Measurements from ENCODE around the gene ZFPM1. TPM values are rescaled to one million over a fixed set of nuclear protein-coding genes. Genes with fewer than 3 reads are reported as not detected.

The ZFPM1 gene
- total and polyA plus RNA-seq, 8 donors, result 3.6 to 22.5 (median 19.3) TPM

DNA sequence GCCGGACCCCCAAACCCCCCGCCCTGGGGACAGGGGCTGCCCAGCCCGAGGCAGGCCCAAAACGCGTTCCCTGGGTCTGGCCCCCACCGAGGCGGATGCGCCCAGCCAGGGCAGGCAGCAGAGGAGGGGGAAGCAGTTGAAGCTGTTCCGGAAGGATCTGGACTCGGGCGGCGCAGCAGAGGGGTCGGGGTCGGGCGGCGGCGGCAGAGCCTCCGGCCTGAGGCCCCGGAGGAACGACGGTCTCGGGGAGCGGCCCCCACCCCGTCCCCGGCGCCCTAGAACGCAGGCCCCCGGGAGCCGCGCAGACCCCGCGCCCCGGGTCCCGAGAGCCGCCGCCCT is 22.9 kb upstream of the ZFPM1 start:
- ATAC-seq, result peak in 2 of 4 donors; percentile 9 to 11
- H3K9me3 ChIP-seq, result no peaks in the 10 kb centered on the region
- H3K4me3 ChIP-seq, result peak overlapping the region; percentile 7 to 46 (median 26)
- intact Hi-C loops (cut with DNase I), result loop anchor here in 1 of 3 donors (10.0 kb wide), 1 partner anchor 235 kb away; no protein-coding TSS in a partner anchor
- H3K36me3 ChIP-seq, result no peaks in the 10 kb centered on the region
- no peaks in the 10 kb centered on the region for H3K4me1 ChIP-seq
- no peak overlapping the region for H3K27ac ChIP-seq
- 8 to 9% methylated on average over 32 to 36 of the region's 36 CpGs for WGBS, 2 donors
- peaks cover 0 to 7% (median 0%) of the 10 kb centered on the region in 4 donors for H3K27me3 ChIP-seq
- no peak for FAIRE-seq
- TF ChIP-seq, protein P1, sequence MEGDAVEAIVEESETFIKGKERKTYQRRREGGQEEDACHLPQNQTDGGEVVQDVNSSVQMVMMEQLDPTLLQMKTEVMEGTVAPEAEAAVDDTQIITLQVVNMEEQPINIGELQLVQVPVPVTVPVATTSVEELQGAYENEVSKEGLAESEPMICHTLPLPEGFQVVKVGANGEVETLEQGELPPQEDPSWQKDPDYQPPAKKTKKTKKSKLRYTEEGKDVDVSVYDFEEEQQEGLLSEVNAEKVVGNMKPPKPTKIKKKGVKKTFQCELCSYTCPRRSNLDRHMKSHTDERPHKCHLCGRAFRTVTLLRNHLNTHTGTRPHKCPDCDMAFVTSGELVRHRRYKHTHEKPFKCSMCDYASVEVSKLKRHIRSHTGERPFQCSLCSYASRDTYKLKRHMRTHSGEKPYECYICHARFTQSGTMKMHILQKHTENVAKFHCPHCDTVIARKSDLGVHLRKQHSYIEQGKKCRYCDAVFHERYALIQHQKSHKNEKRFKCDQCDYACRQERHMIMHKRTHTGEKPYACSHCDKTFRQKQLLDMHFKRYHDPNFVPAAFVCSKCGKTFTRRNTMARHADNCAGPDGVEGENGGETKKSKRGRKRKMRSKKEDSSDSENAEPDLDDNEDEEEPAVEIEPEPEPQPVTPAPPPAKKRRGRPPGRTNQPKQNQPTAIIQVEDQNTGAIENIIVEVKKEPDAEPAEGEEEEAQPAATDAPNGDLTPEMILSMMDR (IDR thresholded peaks at IDR 0.05), result no peak
- DNase-seq, result no peak

DNA sequence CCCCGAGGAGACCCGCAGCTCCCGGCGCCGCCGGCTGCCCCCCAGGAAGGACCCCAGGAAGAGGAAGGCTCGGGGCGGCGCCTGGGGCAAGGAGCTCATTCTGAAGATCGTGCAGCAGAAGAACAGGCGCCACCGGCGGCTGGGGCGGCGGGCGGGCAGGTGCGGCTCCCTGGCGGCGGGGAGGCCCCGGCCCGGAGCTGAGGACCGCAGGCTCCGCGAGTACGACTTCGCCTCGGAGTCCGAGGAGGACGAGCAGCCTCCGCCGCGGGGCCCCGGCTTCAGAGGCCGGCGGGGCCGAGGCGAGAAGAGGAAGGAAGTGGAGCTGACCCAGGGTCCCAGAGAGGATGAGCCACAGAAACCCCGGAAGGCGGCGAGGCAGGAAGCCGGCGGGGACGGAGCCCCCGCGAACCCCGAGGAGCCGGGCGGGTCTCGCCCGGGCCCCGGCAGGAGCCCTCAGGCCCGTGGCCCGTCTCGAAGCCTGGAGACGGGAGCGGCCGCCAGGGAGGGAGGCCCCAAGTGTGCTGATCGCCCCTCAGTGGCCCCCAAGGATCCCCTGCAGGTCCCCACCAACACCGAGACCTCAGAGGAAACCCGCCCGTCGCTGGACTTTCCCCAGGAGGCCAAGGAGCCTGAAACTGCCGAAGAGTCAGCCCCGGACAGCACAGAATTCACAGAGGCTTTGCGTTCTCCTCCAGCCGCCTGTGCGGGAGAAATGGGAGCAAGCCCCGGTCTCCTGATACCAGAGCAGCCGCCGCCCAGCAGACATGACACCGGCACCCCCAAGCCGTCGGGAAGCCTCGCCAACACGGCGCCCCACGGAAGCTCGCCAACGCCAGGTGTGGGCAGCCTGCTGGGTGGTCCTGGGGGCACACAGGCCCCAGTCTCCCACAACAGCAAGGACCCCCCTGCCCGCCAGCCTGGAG is 22.3 kb upstream of the ZFPM1 start:
- no peak for DNase-seq
- intact Hi-C loops (cut with DNase I), result loop anchor here in 1 of 3 donors (10.0 kb wide), 1 partner anchor 236 kb away; no protein-coding TSS in a partner anchor
- H3K36me3 ChIP-seq, result no peaks in the 10 kb centered on the region
- TF ChIP-seq, protein P1 (IDR thresholded peaks at IDR 0.05), result no peak
- peaks cover 0 to 7% (median 0%) of the 10 kb centered on the region in 4 donors for H3K27me3 ChIP-seq
- ATAC-seq, result peak; percentile 26 to 47 (median 38)
- peak overlapping the region; percentile 7 to 46 (median 26) for H3K4me3 ChIP-seq
- H3K27ac ChIP-seq, result no peak overlapping the region
- H3K9me3 ChIP-seq, result no peaks in the 10 kb centered on the region
- FAIRE-seq, result no peak
- no peaks in the 10 kb centered on the region for H3K4me1 ChIP-seq
- 14% methylated on average over 70 to 80 of the region's 80 CpGs for WGBS, 2 donors

DNA sequence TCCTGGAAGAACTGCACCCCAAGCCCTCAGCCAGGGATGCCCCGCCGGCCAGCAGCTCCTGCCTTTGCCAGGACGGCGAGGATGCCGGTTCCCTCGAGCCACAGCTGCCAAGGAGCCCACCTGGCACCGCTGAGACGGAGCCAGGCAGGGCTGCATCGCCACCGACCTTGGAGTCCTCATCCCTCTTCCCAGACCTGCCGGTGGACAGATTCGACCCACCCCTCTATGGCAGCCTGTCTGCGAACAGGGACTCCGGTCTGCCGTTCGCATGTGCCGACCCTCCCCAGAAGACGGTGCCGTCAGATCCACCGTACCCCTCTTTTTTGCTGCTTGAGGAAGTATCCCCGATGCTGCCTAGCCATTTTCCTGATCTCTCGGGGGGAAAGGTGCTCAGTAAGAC is 21.4 kb upstream of the ZFPM1 start:
- Histone ChIP-seq H3K9me3 (no peaks in the 10 kb centered on the region), H3K4me1 (no peaks in the 10 kb centered on the region), H3K4me3 (no peak overlapping the region), H3K27ac (no peak overlapping the region), H3K36me3 (no peaks in the 10 kb centered on the region), H3K27me3 (peaks cover 0 to 7% (median 0%) of the 10 kb centered on the region in 4 donors)
- intact Hi-C loops (cut with DNase I), result loop anchor here in 1 of 3 donors (10.0 kb wide), 1 partner anchor 237 kb away; no protein-coding TSS in a partner anchor
- TF ChIP-seq, protein P1 (IDR thresholded peaks at IDR 0.05), result no peak
- DNase-seq, result no peak
- no peak for FAIRE-seq
- ATAC-seq, result no peak
- WGBS, 2 donors, result 66 to 76% methylated on average over 22 of the region's 22 CpGs

DNA sequence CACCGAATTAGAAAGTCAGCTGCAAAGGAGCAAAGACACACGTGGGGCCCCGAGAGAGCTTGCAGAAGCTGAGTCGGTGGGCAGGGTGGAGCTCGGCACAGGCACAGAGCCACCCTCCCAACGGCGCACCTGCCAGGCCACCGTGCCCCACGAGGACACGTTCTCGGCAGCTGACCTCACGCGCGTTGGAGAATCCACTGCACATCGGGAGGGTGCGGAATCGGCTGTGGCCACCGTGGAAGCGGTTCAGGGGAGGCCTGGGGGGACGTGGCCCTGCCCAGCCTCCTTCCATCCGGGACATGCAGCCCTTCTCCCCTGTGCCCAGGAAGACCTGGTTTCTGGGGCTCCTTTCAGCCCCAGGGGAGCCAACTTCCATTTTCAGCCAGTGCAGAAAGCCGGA is 20.9 kb upstream of the ZFPM1 start:
- TF ChIP-seq, protein P1 (IDR thresholded peaks at IDR 0.05), result no peak
- H3K27ac ChIP-seq, result no peak overlapping the region
- H3K4me1 ChIP-seq, result no peaks in the 10 kb centered on the region
- DNase-seq, result no peak
- FAIRE-seq, result no peak
- intact Hi-C loops (cut with DNase I), result loop anchor here in 1 of 3 donors (10.0 kb wide), 1 partner anchor 237 kb away; no protein-coding TSS in a partner anchor
- no peaks in the 10 kb centered on the region for H3K9me3 ChIP-seq
- 75 to 82% methylated on average over 21 to 22 of the region's 22 CpGs for WGBS, 2 donors
- ATAC-seq, result no peak
- no peaks in the 10 kb centered on the region for H3K36me3 ChIP-seq
- no peak overlapping the region for H3K4me3 ChIP-seq
- peaks cover 0 to 7% (median 0%) of the 10 kb centered on the region in 4 donors for H3K27me3 ChIP-seq
